B cell (primary cell): ENCODE measurements around the gene SIRPA. TPM values are rescaled to one million over a fixed set of nuclear protein-coding genes. Genes with fewer than 3 reads are reported as not detected.

ENCODE experiments used
- ATAC-seq: fragments of 200-7000 bp; cut with Tn5 transposase; one replicate; pipeline ENCODE4 v1.10.0; 2021; ENCODE audit warnings: low read depth, mild to moderate bottlenecking, moderate number of reproducible peaks, moderate library complexity
- CTCF ChIA-PET: fragments of 350-600 bp; sonication (Branson Sonifier 250); formaldehyde crosslinking; loops from one replicate; lab custom pipeline; 2021; ENCODE audit warnings: antibody characterized with exemption, inconsistent platforms; lab: Charles Lee
- POLR2A ChIA-PET: fragments of 350-600 bp; sonication (Branson Sonifier 250); formaldehyde crosslinking; loops from one replicate; lab custom pipeline; 2021; ENCODE audit warnings: antibody characterized with exemption; lab: Charles Lee
- DNase-seq: peaks from one replicate; pipeline ENCODE4 v3.0.0; 2013
- H2AFZ ChIP-seq: 2 replicates; pipeline ENCODE4 v1.6.1; 2012; ENCODE audit warnings: mild to moderate bottlenecking, low read depth, low read length; ENCODE audit not compliant: insufficient read depth, poor library complexity, severe bottlenecking
- H3K27ac ChIP-seq, 2 donors: 1 replicate in 1 of 2; 2 replicates in 1 of 2; pipeline ENCODE4 v1.5.1; 2012 to 2013; ENCODE audit warnings: low read length in 2 of 2, mild to moderate bottlenecking in 2 of 2, moderate library complexity in 1 of 2
- H3K27me3 ChIP-seq, 4 experiments: fragments of 200-600 bp in 1 of 4; sonication (generic) in 1 of 4; replicated peaks in 1 of 4; 1 replicate in 2 of 4; 2 replicates in 2 of 4; pipeline versions ENCODE4 v1.6.1 to v1.7.0; 2013 to 2016; ENCODE audit warnings: low read length in 3 of 4, mild to moderate bottlenecking in 2 of 4, mixed read lengths in 1 of 4, moderate library complexity in 1 of 4; ENCODE audit not compliant: insufficient read depth in 4 of 4, control insufficient read depth in 3 of 4; ENCODE audit errors: control extremely low read depth in 1 of 4
- H3K36me3 ChIP-seq, 2 experiments: replicated peaks in 1 of 2; 1 replicate in 1 of 2; 2 replicates in 1 of 2; pipeline versions ENCODE4 v1.6.1 to v1.7.1; 2013; ENCODE audit warnings: low read length in 1 of 2; ENCODE audit not compliant: insufficient read depth in 2 of 2, control insufficient read depth in 1 of 2; ENCODE audit errors: control extremely low read depth in 1 of 2, extremely low read depth in 1 of 2
- H3K4me1 ChIP-seq, 2 donors: fragments of 200-600 bp in 1 of 2; sonication (generic) in 1 of 2; 1 replicate in 1 of 2; 2 replicates in 1 of 2; pipeline versions ENCODE4 v1.5.1 to v1.6.1; 2013 to 2017; ENCODE audit warnings: low read length in 2 of 2; ENCODE audit not compliant: control insufficient read depth in 2 of 2, insufficient read depth in 2 of 2
- H3K4me2 ChIP-seq: replicated peaks from 2 replicates; pipeline ENCODE3; 2012; ENCODE audit warnings: mild to moderate bottlenecking, low read depth, low read length; ENCODE audit not compliant: poor library complexity, severe bottlenecking
- H3K4me3 ChIP-seq, 5 experiments: fragments of 200-600 bp in 1 of 5; sonication (generic) in 1 of 5; 1 replicate in 3 of 5; 2 replicates in 2 of 5; pipeline versions ENCODE4 v1.5.1 to v1.7.0; 2011 to 2016; ENCODE audit warnings: low read length in 4 of 5, mild to moderate bottlenecking in 4 of 5, low read depth in 2 of 5, control low read depth in 1 of 5, moderate library complexity in 1 of 5; ENCODE audit not compliant: insufficient read depth in 1 of 5; ENCODE audit errors: control extremely low read depth in 1 of 5, extremely low read depth in 1 of 5
- H3K79me2 ChIP-seq: fragments of 200-600 bp; sonication (generic); one replicate; pipeline ENCODE4 v1.6.0; 2016; ENCODE audit warnings: low read length; ENCODE audit not compliant: control insufficient read depth, insufficient read depth
- H3K9ac ChIP-seq: fragments of 200-600 bp; sonication (generic); 2 replicates; pipeline ENCODE4 v1.6.1; 2017; ENCODE audit warnings: mild to moderate bottlenecking, low read length, moderate library complexity
- H3K9me3 ChIP-seq, 3 donors: one replicate each; pipeline versions ENCODE4 v1.6.1 to v1.7.1; 2013; ENCODE audit warnings: low read length in 2 of 3; ENCODE audit not compliant: control insufficient read depth in 2 of 3, insufficient read depth in 1 of 3; ENCODE audit errors: control extremely low read depth in 1 of 3
- H4K20me1 ChIP-seq: 2 replicates; pipeline ENCODE4 v1.6.0; 2012; ENCODE audit warnings: mild to moderate bottlenecking, low read length; ENCODE audit not compliant: insufficient read depth, control insufficient read depth, poor library complexity, severe bottlenecking
- H3K27ac Mint-ChIP-seq: one replicate; pipeline ENCODE4 v1.8.0; 2021; ENCODE audit warnings: mixed read lengths
- H3K27me3 Mint-ChIP-seq: one replicate; pipeline ENCODE4 v1.8.0; 2021; ENCODE audit warnings: mixed read lengths
- H3K4me1 Mint-ChIP-seq: one replicate; pipeline ENCODE4 v1.8.0; 2021; ENCODE audit warnings: mixed read lengths
- H3K4me3 Mint-ChIP-seq: one replicate; pipeline ENCODE4 v1.8.0; 2021; ENCODE audit warnings: mixed read lengths
- H3K9me3 Mint-ChIP-seq: one replicate; pipeline ENCODE4 v1.8.0; 2022; ENCODE audit warnings: mixed read lengths; ENCODE audit not compliant: insufficient read depth
- EZH2 ChIP-seq: IDR thresholded peaks from 2 replicates; pipeline ENCODE4 v1.6.1; 2012; ENCODE audit warnings: borderline replicate concordance, low read depth, mild to moderate bottlenecking, moderate library complexity, low read length; ENCODE audit not compliant: insufficient read depth, poor library complexity, severe bottlenecking
- WGBS: methylation state at CpG from one replicate; pipeline ENCODE4 v1.1.5; 2013; ENCODE audit warnings: missing lambda C conversion rate; ENCODE audit not compliant: insufficient coverage; 5-methylcytosine and 5-hydroxymethylcytosine counted together
- intact Hi-C: fragments of 100-400 bp; cut with micrococcal nuclease; formaldehyde crosslinking; loops from one replicate; pipeline ENCODE4 v1.10.0; 2022
- polyA plus RNA-seq: library from polyadenylated mRNA; depleted of rRNA; stranded (reverse); fragments of >200 nt; gene quantifications from 2 replicates; pipeline ENCODE4 v1.2.3, GENCODE V29; 2012
- total RNA-seq, 2 donors: library from RNA; stranded (reverse); fragments of 120-200 nt in 1 of 2; gene quantifications; 1 replicate in 1 of 2; 2 replicates in 1 of 2; pipeline versions ENCODE4 v1.2.3 to v1.2.4, GENCODE V29; 2013 to 2022
- TF ChIP-seq, protein P1 (sequence below): fragments of 200-600 bp; IDR thresholded peaks from one replicate; pipeline ENCODE4 v1.8.0; 2022; ENCODE audit warnings: antibody characterized with exemption, mild to moderate bottlenecking

Gene SIRPA
- total and polyA plus RNA-seq, 2 donors (not counting 1 experiment from before 2014, with no cell fraction given), result 0.94 to 10.2 TPM

DNA sequence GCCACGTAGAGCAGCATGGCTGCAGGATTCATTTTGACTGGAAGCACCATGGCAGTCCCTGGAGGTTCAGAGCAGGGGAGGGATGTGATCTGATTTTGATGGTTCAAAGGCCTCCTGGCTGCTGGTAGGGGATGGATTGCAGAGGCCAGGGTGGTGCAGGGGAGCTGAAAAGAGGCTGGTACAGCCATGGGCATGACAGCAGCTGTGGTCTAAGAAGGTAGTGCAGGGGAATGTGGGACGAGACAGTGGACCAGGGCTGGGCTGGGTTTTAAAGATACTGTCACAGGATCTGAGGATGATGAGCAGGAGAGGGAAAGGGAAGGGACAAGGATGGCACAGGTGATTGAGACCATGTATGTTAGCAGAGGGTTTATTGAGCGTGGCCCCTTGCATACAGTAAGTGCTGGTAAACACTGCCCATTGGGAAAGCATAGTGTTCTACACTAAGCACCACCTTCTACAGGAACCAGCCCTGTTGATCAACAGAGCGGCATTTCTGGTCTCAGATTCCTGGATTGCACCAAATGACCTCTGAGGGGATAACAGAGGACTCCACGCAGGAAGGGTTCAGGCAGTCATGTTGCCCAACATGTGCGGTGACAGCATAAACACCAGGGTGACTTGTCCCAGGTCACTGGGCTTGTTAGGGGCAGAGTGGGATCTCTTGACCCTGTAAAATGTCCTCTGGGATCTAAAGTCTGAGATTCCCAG lies 14.5 kb upstream of the SIRPA start:
- H3K27me3 ChIP-seq, result peaks cover 0 to 5% (median 1%) of the 10 kb centered on the region in 4 experiments
- H3K9ac ChIP-seq, result no peak overlapping the region
- intact Hi-C loops, result no loop called here
- H3K4me1 Mint-ChIP-seq, result peaks cover 43% of the 10 kb centered on the region
- no peaks in the 10 kb centered on the region for H3K9me3 Mint-ChIP-seq
- no peaks in the 10 kb centered on the region for H3K36me3 ChIP-seq
- H3K9me3 ChIP-seq, result peaks cover 0 to 26% (median 0%) of the 10 kb centered on the region in 3 donors
- H3K4me3 Mint-ChIP-seq, result no peak overlapping the region
- POLR2A ChIA-PET, result no interaction called here
- ATAC-seq, result no peak
- 97% methylated on average over 5 of the region's 6 CpGs for WGBS
- H3K79me2 ChIP-seq, result no peaks in the 10 kb centered on the region
- no peak for DNase-seq
- no peak overlapping the region for H3K4me2 ChIP-seq
- peaks cover 14 to 28% of the 10 kb centered on the region in 2 donors for H3K4me1 ChIP-seq
- peaks cover 12% of the 10 kb centered on the region for H3K27me3 Mint-ChIP-seq
- no peak overlapping the region for H3K27ac Mint-ChIP-seq
- CTCF ChIA-PET, result interaction anchor here (1.1 kb wide), 1 partner anchor 10 kb away, joined by 3 read pairs; no protein-coding TSS in a partner anchor
- H3K4me3 ChIP-seq, result no peak overlapping the region
- H4K20me1 ChIP-seq, result no peaks in the 10 kb centered on the region
- no peak overlapping the region for H2AFZ ChIP-seq
- TF ChIP-seq, protein P1, sequence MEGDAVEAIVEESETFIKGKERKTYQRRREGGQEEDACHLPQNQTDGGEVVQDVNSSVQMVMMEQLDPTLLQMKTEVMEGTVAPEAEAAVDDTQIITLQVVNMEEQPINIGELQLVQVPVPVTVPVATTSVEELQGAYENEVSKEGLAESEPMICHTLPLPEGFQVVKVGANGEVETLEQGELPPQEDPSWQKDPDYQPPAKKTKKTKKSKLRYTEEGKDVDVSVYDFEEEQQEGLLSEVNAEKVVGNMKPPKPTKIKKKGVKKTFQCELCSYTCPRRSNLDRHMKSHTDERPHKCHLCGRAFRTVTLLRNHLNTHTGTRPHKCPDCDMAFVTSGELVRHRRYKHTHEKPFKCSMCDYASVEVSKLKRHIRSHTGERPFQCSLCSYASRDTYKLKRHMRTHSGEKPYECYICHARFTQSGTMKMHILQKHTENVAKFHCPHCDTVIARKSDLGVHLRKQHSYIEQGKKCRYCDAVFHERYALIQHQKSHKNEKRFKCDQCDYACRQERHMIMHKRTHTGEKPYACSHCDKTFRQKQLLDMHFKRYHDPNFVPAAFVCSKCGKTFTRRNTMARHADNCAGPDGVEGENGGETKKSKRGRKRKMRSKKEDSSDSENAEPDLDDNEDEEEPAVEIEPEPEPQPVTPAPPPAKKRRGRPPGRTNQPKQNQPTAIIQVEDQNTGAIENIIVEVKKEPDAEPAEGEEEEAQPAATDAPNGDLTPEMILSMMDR, result no peak
- TF ChIP-seq EZH2, result no peak
- H3K27ac ChIP-seq, result no peak overlapping the region

DNA sequence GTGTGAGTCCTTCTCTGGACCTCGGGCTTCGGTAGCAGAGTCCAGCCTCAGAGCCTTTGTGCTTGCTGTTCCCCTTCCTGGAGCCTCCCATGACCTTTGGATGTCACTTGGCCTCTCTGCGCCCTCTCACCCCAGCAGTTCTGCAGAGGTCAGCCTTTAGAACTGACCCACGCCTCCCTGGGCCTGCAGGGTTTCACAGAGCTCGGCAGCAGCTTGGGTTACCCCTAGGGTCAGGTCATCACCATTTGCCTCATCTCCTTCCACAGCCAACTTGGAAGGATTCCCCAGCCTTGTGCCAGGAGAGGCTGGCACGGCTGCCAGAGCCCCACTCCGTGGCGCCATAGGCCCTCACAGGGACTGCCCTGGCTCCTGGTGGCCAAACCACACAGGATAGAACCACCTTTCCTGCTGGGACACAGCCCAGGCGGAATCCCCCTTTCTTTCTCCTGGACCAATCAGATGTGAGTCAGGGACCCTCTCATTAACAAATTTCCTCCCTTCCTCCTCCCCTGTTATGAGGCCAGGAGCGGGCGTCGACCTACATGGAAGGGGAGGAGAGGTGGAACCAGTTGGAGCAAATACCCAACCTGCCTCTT lies 13.9 kb upstream of the SIRPA start:
- intact Hi-C loops, result no loop called here
- Histone ChIP-seq H3K4me2 (no peak overlapping the region), H3K4me3 (no peak overlapping the region), H2AFZ (no peak overlapping the region), H3K79me2 (no peaks in the 10 kb centered on the region), H3K9me3 (peaks cover 0 to 24% (median 0%) of the 10 kb centered on the region in 3 donors), H3K27me3 (peaks cover 0 to 5% (median 2%) of the 10 kb centered on the region in 4 experiments), H3K4me1 (peaks cover 14 to 28% of the 10 kb centered on the region in 2 donors), H3K36me3 (no peaks in the 10 kb centered on the region), H4K20me1 (no peaks in the 10 kb centered on the region), H3K9ac (no peak overlapping the region), H3K27ac (no peak overlapping the region)
- 79% methylated on average over 8 of the region's 12 CpGs for WGBS
- Mint-ChIP-seq H3K27ac (no peak overlapping the region), H3K4me3 (no peak overlapping the region), H3K27me3 (peaks cover 12% of the 10 kb centered on the region), H3K4me1 (peaks cover 43% of the 10 kb centered on the region), H3K9me3 (no peaks in the 10 kb centered on the region)
- POLR2A ChIA-PET, result no interaction called here
- CTCF ChIA-PET, result no interaction called here
- no peak for DNase-seq
- no peak for ATAC-seq
- no peak for TF ChIP-seq EZH2
- TF ChIP-seq, protein P1, result no peak
